ENCODE results near the gene ANGPTL8. TPM values are rescaled to one million over a fixed set of nuclear protein-coding genes. Genes with fewer than 3 reads are reported as not detected.

ANGPTL8 gene
- total RNA-seq, 1 donor from 2014 or later = 0.25 TPM

- peaks cover 5% of the 10 kb centered on the region for H3K36me3 Mint-ChIP-seq
- peak overlapping the region; percentile 30 for H3K27ac Mint-ChIP-seq
- H3K9me3 Mint-ChIP-seq = no peaks in the 10 kb centered on the region
- no peak for TF ChIP-seq CTCF (IDR thresholded peaks at IDR 0.05; ENCODE audit: unreplicated experiment)
- DNase-seq (ENCODE audit: low spot score in 2 of 2, unreplicated experiment in 2 of 2) = no peak
- H3K4me1 Mint-ChIP-seq = peaks cover 3% of the 10 kb centered on the region
- H3K4me3 Mint-ChIP-seq = no peak overlapping the region
- no peaks in the 10 kb centered on the region for H3K27me3 Mint-ChIP-seq (ENCODE audit: low read depth)
These were observed 13.4 kb downstream of the ANGPTL8 start for GRCh38 chr19:11252665-11253355.

- H3K27ac Mint-ChIP-seq = no peak overlapping the region
- no peak for DNase-seq (ENCODE audit: low spot score in 2 of 2, unreplicated experiment in 2 of 2)
- no peak for TF ChIP-seq CTCF (IDR thresholded peaks at IDR 0.05; ENCODE audit: unreplicated experiment)
- no peak overlapping the region for H3K4me3 Mint-ChIP-seq
- H3K36me3 Mint-ChIP-seq = peaks cover 4% of the 10 kb centered on the region
- H3K4me1 Mint-ChIP-seq = peaks cover 3% of the 10 kb centered on the region
- no peaks in the 10 kb centered on the region for H3K9me3 Mint-ChIP-seq
- no peaks in the 10 kb centered on the region for H3K27me3 Mint-ChIP-seq (ENCODE audit: low read depth)
These were observed 15.2 kb downstream of the ANGPTL8 start for GRCh38 chr19:11254666-11255065.

GRCh38 chr19:11256189-11256588, 16.8 kb downstream of the ANGPTL8 start:
- DNase-seq (ENCODE audit: low spot score in 2 of 2, unreplicated experiment in 2 of 2) = no peak
- Mint-ChIP-seq H3K4me1 (peaks cover 3% of the 10 kb centered on the region), H3K27ac (peak overlapping the region; percentile 39), H3K36me3 (no peaks in the 10 kb centered on the region), H3K27me3 (ENCODE audit: low read depth) (no peaks in the 10 kb centered on the region), H3K4me3 (no peak overlapping the region), H3K9me3 (no peaks in the 10 kb centered on the region)
- no peak for TF ChIP-seq CTCF (IDR thresholded peaks at IDR 0.05; ENCODE audit: unreplicated experiment)

GRCh38 chr19:11257846-11258380, 18.5 kb downstream of the ANGPTL8 start:
- no peak overlapping the region for H3K4me3 Mint-ChIP-seq
- no peaks in the 10 kb centered on the region for H3K36me3 Mint-ChIP-seq
- no peaks in the 10 kb centered on the region for H3K9me3 Mint-ChIP-seq
- H3K4me1 Mint-ChIP-seq = peaks cover 3% of the 10 kb centered on the region
- TF ChIP-seq CTCF (IDR thresholded peaks at IDR 0.05; ENCODE audit: unreplicated experiment) = no peak
- H3K27me3 Mint-ChIP-seq (ENCODE audit: low read depth) = no peaks in the 10 kb centered on the region
- DNase-seq (ENCODE audit: low spot score in 2 of 2, unreplicated experiment in 2 of 2) = no peak
- no peak overlapping the region for H3K27ac Mint-ChIP-seq

GRCh38 chr19:11260996-11261395, 21.6 kb downstream of the ANGPTL8 start:
- Mint-ChIP-seq H3K36me3 (no peaks in the 10 kb centered on the region), H3K27me3 (ENCODE audit: low read depth) (no peaks in the 10 kb centered on the region), H3K9me3 (no peaks in the 10 kb centered on the region), H3K4me3 (peak overlapping the region; percentile 66), H3K27ac (peak overlapping the region; percentile 53), H3K4me1 (peaks cover 5% of the 10 kb centered on the region)
- no peak for DNase-seq (ENCODE audit: low spot score in 2 of 2, unreplicated experiment in 2 of 2)
- TF ChIP-seq CTCF (IDR thresholded peaks at IDR 0.05; ENCODE audit: unreplicated experiment) = no peak

All from mesothelial cell of epicardium (in vitro differentiated cells).